ENCODE results near the gene SALL1.

The SALL1 gene

DNA sequence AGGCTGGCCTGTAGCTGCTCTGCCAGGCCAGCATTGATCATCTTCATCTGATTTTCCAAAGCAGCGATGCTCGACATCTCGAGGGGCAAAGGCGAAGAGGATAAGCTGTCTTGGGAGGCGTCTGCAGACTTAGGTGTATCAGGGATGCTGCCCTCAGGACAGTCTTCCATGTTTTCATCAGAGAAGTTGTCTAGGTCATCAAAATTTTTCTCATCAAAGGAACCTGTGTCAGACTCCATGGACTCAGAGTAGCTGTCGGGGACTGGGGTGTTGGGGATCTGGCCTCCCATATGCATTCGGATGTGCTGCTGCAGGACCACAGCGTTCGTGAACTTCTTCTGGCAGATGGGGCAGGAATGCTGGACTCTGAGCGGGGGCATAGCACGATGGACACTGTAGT lies 11.5 kb downstream of the SALL1 start:
- DNase-seq, result no peak

DNA sequence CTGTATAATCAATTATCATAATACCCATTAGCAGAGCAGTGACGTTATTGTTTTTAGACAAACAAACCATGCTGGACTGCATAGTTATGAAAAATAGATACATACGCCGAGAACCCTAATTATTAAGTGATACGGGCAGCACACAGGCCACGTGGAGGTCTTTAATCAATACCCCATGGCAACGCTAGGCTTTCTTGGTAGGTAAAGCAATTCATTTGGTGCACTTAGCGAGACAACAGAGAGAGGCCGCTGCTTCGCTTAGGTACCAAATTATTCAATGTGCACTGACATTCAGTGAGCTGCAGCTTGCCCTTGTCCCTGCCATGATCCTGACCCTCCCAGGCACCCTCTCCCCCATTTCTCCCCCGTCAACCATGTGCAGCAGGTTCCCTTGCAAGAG lies 12.9 kb downstream of the SALL1 start:
- DNase-seq, result no peak

DNA sequence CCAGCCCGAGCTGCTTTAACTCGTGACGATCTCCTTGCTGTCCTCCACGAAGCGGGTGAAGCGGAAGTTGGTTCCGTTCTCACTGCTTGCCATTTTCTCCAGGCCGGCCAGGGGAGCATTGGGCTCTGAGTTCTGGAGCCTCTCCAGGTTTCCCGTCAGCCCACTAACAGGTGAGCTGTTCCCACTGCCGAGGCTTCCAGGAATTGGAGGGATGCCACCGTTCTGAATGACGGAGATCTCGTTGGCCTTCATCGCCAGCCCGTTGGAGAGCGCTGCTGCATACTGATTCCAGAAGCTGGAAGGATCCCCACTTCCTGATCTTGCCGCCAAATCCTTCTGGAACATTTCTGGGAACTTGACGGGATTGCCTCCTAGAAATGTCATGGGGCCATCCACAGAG lies 14.0 kb downstream of the SALL1 start:
- no peak for DNase-seq

DNA sequence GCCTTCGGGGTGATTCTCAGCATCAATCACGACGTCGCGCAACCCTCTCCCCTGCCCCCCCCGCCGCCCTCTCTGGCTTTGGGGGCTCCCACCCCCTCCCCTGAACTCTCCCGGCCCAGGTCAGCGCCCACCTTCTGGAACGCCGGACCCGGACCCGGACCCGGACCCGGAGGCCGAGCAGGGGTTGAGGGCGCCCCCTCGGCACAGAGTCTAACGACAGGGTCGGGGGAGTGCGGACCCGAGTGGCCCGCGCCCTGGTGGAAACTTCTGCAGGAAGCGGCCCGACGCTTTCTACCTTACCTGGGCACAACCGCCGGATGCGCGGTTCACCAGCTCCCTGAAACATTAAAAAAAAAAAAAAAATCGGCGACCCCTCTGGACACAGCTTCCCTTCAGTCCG lies 16.2 kb downstream of the SALL1 start:
- DNase-seq, result no peak

DNA sequence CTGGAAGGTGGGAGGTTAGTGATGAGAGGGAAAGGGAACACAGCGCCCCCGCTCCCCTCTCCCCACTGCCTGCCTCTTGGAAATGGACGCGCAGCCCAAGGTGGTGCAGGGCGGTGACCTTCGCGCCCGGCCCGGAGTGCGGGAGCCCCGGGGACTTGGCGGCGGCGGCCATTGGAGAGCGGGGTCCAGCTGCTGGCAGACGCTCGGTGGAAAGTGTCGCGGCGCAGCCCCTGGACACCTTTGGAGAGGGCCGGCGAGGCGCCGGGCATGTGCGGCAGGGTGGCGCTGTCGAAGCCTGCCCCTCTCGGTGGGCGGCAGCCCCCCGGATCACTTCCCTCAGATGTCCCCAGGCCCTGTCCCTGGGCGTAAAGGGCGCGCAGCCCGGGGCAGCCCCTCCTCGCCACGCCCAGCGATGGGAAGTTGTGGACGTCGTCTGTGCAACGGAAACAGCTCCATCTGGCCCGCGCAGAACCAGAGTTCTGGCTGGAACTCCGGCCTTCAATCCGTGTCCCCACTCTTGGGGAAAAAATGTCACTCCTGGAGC lies 16.7 kb downstream of the SALL1 start:
- DNase-seq, result no peak

DNA sequence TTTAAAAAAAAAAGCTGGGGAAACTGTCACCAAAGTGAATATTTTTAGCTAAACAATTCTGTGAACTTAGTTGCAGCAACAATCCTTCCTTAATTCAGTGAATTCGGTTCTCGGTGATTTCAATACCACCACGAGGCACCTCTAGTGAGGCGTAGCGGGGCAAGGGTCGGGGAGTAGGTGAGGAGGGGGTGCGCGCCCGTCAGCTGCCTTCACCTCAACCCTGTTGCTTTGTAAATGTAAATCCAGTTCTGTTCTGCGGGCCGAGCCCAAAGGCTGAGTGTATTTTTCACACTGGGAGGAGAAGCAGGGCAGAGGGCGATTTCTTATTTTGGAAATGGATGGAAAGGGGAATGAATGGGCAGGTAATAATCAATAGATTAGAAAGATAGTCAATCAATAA lies 17.4 kb downstream of the SALL1 start:
- DNase-seq, result no peak

DNA sequence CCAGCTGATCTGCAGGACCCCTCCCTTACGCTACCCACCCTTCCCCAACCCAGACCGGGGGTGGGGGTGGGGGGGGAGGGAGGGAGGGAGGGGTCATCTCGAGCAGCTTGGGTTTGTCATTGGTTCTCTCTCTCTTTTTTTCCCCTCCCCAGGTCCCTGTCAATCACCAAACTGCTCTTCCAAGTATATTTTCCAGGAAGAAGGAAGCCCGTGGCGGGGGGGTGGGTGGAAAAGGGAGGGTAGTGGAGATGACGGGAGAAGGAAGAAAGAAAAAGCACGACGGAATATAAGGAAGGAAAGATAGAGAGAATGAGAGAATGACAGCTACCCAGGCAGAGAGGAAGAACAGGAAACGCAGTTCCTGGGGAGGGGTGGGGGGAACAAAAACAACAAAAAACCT lies 17.9 kb downstream of the SALL1 start:
- DNase-seq, result no peak

DNA sequence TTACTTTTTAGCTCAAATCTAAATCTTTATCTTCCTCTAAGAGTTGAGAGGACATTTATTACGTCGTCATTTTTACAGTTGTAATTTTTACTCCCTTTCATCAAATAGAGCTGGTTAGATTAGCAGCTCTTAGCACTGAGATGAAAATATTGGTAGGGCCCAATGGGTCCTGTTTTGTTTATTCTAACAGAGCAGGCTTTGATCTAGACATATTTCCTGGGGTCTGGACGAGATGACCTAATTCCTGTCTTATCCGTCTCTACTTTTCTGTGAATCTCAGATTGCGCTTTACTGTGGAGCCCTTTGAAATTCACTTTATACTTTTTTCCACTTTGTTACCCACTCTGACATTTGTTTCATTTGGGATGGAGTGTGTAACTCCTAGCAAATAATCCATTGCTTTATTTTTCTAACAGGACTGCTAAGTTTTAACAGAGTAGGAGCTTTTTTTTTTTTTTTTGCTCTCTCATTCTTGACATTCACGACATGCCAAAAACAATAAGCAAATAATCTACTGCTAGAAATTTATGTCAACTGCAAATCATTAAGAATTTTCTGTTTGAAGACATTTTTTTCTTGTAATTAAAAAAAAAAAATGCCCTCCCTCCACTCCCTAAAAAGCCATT lies 18.5 kb downstream of the SALL1 start:
- no peak for DNase-seq

DNA sequence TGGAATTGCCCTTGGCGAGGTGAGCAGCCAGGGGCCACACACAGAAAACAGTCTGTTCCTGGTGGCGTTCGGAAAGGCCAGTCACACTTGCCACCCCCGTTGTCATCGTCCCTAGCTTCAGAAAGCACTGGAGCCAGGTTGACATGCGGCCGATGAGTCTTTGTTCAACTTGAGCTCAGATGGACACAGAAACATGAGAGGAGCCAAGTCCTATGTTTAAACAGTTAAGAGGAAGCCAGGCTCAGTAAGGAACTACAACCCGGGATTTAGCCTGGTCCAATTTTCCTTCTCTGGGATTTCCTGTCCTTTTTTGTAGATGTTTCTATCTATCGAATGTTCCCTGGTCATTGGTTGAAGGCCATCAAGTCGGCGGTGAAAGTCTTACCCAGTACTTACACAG lies 19.5 kb downstream of the SALL1 start:
- no peak for DNase-seq

DNA sequence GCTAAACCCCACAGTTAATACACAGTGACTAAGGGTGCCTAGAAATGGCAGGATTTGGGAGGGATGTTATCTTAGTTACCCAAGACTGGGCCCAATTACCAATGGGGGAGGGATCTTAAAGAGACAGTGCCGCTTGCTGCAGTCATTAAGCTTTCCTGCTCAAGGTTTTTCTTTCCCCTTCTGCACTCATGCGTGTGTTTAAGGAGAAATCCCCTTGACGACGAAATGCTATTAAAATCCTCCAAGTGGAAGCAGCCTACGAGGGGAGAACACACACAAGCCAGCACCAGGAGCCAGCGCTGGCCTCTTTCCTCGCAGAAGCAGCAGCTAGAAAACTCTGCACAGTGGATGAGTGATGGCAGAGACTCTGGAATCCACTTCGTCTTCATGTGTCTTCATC lies 22.0 kb downstream of the SALL1 start:
- no peak for DNase-seq

DNA sequence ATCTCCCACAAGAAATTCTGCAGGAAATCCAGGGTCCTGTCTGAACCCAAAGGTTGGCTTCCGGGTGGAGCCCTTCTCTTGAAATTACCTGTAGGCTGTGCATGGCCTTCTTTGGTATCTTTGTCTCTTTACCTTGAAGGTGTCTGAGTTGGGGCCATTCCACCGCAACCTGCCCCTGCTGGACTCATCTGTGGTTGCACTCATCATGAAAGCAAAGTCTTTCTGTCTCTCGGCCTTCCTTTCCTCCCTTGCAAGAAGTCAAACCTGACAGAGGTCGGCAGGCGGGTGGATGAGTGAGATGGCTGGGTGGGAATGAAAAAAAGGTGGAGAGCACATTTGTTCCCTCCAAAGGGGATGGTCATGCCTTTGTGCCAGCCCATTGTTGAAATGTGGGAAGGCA lies 25.1 kb downstream of the SALL1 start:
- DNase-seq, result no peak

DNA sequence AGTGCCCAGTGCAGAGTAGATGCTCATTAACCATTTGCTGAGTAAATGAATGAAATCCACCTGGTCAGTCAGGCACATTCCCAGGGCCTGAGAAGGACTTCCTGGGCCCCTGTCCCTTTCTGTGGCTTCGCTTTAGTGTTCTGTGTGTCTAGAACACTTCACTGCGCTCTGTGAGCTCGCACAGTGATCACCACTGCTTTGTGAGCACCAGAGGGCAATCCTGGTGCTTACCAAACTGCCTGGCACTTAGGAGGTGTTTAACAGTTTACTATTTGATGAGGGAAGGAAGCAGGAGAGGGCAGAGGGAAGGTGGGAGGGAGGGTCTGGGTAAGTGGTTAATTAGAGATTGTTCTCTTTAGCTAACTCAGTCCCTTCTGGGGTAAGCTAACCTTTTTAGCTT lies 26.2 kb downstream of the SALL1 start:
- DNase-seq, result no peak

DNA sequence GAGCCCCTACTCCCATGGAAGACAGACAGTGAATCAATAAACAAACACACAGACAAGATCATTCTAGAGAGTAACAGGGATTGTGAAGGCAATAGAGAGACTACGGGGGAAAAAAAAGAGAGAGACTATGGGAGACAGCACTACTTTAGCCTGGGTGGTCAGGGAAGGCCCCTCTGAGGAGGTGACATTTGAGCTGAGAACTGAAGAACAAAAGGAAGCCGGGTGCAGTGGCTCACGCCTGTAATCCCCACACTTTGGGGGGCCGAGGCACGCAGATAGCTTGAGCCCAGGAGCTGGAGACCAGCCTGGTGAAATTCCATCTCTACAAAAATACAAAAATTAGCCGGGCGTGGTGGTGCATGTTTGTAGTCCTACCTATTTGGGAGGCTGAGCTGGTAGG lies 29.2 kb downstream of the SALL1 start:
- no peak for DNase-seq

DNA sequence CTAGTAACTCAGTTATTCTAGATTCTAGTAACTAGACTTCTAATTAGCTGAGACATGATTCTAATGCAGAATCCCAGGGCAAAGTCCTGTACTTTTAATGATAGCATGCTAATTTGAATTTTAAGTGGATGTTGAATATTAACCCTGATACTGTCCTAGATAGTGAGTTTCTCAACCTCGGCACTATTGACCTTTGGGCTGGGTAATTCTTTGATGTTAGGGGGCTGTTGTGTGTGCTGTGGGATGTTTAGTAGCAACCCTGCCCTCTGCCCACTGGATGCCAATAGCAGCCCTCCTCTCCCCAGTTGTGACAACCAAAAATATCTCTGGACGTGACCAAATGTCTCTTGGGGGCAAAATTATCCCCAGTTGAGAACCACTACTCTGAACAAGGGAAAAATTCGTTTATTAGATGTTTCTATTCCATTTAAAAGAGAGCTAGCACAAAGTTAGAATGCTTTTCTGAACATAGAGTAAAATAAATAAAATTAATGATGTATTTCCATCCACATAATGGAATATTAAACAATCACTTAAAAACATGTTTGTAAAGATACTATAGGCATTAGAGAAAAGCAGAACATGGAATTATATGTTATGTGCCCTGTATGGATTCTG lies 30.2 kb downstream of the SALL1 start:
- DNase-seq, result no peak

DNA sequence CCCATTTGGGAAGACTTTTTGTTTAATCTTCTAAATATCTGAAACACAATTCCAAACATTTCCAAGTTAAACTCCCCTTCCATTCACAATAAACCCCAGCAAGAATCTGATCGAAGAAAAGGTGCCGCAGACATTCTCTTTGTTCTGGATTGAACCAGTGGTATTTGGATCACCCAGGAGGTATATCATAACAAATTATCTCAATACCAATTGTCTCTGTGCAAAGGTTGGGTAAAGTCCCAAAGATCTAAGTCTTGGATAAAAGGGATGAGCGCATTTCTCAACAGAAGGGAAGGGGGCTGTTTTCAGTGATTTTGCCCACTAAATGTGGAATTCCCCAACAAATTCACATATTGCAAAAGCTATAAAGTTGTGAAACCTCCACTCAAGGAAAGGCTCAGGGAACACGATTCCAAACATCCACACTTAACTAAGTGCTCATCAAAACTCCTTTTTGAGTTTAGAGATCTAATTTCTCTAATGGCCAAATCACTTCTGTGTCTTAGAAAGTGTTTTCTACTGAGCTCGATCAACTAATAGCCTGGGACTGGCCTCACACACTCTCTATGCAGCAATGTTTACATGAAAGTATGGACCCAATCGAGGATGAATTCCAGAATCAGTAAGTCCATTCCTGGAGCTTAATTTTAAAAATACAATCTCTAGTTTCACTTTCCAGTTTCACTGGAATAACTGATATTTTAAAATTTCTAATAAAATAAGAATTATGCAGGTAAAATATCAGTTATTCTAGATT lies 30.9 kb downstream of the SALL1 start:
- DNase-seq, result no peak

DNA sequence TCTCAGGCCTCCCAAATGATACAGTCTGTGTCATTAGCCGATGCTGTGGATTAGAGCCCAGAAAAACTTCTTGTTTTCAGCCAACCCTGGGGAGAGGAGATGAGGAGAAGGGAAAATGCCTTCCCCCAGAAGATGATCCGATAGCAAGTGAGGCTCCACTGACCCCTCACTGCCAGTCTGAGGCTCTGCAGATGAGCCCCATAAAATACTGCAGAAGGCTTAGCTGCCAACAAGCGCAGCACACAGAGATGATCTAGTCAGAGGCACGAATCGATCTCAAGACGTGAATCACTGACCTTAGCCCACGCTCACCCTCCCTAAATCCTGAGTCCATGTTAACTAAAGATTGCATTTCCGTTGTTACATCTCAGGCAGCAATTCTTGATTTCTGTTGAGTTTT lies 31.5 kb downstream of the SALL1 start:
- DNase-seq, result no peak

DNA sequence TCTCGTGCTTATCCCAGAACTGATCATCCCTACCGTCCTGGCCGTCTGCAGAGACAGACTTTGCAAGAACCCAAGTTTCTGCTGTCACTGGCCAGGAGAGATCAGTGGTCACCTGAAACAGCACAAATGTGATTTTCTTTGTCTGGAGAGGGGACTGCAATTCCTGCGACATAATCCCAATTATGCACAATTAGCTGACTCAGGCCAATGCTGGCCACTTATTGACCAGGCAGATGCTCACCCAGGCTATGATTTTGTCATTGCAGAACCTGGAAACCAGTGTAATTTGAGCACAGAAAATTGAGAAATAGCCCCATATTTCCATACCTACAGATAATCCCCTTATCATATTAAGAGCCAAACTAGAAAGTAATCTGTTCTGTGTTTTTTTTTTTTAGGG lies 34.7 kb downstream of the SALL1 start:
- no peak for DNase-seq

DNA sequence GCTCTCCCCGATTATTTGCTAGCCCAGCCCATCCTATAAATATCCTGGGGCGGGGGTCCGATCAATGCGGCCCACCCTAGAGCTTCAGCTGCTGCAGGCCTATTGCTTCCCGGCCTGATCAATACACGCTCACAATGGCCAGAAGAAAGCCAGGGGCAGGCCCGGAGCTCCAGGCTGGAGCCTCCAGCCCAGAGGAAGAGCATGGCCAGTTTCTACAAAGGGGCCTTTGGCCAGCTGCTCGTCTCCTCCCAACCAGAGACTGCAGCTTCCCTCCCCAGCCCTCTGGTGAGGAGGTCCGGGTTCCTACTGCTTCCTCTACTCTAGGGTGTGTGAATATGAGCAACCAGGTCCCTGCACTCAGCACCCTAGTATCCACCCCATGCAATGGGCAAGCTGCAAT lies 36.7 kb downstream of the SALL1 start:
- no peak for DNase-seq

DNA sequence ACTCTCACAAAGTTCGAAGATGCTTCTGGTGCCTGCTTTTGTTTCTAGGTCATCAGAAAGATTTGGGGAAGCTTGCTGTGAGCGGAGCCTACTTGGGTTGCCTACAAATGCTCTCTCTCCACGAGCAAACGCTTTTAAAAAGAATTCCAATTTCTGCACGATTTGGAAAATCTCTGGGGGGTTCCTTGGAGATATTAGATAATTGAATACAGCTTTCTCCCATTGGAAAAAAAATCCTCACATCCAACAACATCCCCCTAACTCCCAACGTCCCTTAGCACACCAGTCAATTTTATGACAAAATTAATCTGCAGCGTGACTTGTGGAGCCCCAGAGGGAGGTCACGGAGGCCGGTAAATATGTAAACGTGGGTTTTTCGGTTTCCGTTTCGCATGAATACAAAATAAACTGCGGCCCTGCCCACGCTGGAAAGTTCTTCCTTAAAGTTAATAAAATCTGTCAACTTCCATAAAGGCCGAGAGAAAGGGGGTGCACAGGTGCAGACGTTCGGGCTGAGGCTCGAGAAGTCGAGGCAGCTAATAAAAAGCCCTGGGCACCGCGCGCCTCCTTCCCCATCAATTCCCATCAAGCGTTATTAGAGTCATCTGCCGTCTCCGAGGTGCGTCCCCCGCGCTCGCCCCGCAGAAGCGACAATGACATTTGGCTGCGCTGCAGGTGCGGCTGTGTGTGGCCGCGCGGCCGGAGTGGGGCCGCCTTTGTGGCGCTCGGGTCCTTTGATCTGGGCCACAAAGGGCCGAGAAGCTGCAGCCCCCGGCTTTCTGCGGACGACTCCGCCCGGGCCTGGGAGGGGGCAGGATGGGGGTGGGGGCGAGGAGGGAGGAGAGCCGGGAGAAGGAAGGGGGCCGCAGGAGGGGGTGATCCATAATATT lies 37.6 kb downstream of the SALL1 start:
- DNase-seq, result no peak

DNA sequence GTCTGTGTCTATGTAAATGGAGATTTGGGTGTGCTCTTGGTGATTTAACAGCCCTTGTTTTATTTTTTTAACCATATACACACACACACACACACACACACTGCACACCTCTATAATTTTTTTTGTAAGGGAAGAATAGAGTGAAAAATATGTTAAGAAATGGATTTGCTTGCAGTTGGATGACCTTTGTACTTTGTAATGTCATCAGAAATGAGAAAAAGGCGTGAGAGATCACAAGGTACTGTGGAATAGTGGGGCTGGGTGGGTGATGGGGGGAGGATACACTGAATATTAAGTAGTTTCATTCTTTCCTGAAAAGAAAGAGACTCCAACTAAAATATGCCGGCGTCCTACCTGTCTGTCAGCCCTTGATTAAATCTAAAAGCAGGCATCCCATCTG lies 38.7 kb downstream of the SALL1 start:
- DNase-seq, result no peak

DNA sequence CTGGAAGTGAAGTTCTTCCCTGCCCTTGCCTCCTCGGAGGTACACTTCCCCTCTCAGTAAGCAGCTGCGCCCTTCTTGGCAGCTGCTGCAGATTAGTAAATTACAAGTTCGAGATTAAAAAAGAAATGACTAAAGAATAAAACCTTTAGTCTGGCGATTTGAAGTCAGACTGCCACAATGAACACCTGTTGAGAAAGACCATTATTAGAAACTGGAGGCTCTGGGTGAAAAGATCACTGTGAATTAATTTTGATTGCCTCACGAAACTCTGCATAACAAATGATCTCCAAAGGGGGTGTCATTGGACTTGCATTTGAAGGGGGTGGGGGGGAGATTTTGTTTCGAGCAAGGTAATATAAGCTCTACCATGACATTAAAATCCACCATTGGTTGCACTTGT lies 39.3 kb downstream of the SALL1 start:
- DNase-seq, result no peak

DNA sequence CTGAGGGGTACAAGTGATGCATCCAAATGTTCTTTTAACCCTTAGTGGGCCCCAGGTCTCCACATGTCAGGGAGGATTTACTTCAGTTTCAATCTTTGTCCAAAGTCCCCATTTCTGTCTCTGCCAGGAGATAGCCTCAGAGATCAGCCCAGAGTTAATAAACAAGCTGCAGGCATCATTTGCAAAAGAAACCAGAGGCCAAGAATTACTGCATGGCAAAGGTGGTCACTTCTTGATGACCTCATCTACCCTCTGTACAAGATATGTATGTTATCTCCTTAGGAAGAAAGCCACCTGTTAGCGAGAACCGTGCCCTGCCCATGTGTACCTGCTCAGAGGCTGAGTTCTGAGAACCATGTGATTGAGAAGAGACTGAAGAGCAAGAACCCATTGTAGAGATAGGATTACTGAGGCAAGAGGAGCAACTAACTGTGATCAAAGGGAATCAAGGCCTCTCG lies 40.3 kb downstream of the SALL1 start:
- no peak for DNase-seq

DNA sequence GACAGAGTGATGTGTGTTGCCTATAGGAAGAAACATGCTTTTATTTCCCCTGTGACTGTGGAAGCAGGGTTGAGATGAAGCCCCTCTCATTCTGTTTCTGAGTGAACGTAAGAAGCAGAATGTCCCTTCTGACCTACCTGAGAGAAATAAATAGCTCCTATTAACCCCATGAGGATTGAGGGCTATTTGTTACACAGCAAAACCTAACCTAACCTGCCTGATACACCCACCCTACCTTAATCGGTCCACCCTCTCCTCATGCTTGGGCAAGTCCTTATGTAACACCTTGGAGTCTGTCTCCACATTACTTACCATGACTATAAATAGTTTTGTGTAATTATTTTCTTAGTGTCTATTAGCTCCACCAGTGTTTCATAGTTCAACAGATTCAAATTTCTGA lies 41.9 kb downstream of the SALL1 start:
- no peak for DNase-seq

Measured in stimulated activated CD4-positive, alpha-beta T cell treated with anti-CD3 and anti-CD28 coated beads, Interleukin-2, amount 100 ng/mL, for 24 hours (primary cell).